GM18499 (cell line): ENCODE data around the gene SRL.
"Not testable (repeated sequence)": the region's sequence is repeated elsewhere in the genome, so short reads cannot be mapped to it uniquely, and the experiment has no call there.

Source experiments
- ATAC-seq: cut with Tn5 transposase; IDR thresholded peaks from one replicate; pipeline ENCODE4 v1.9.1; 2021; ENCODE audit warnings: moderate number of reproducible peaks; ENCODE audit not compliant: insufficient read depth, unreplicated experiment

SRL gene

GRCh38 chr16:4175849-4176248 is 66.0 kb downstream of the SRL start:
- no peak for ATAC-seq

- ATAC-seq, result no peak
These were observed 69.8 kb downstream of the SRL start for GRCh38 chr16:4172070-4172469.

GRCh38 chr16:4169415-4169814 is 72.5 kb downstream of the SRL start:
- no peak for ATAC-seq

GRCh38 chr16:4166821-4167220 is 75.1 kb downstream of the SRL start:
- ATAC-seq, result no peak

GRCh38 chr16:4160658-4161430 is 81.0 kb downstream of the SRL start:
- ATAC-seq, result no peak

- ATAC-seq, result no peak
These were observed 82.2 kb downstream of the SRL start for GRCh38 chr16:4159726-4160125.

GRCh38 chr16:4158143-4159093 is 83.5 kb downstream of the SRL start:
- no peak for ATAC-seq

GRCh38 chr16:4157376-4157825 is 84.5 kb downstream of the SRL start:
- ATAC-seq, result no peak

- not testable (repeated sequence) for ATAC-seq
These were observed 85.4 kb downstream of the SRL start for GRCh38 chr16:4156503-4156902.

GRCh38 chr16:4153364-4153763 is 88.5 kb downstream of the SRL start:
- not testable (repeated sequence) for ATAC-seq

- no peak for ATAC-seq
These were observed 89.6 kb downstream of the SRL start for GRCh38 chr16:4152267-4152666.

- ATAC-seq, result no peak
These were observed 94.6 kb downstream of the SRL start for GRCh38 chr16:4147236-4147635.

- no peak for ATAC-seq
These were observed 99.6 kb downstream of the SRL start for GRCh38 chr16:4142268-4142667.

- ATAC-seq, result no peak
These were observed 100.3 kb downstream of the SRL start for GRCh38 chr16:4141604-4142003.

- no peak for ATAC-seq
These were observed 101.2 kb downstream of the SRL start for GRCh38 chr16:4140652-4141051.

GRCh38 chr16:4139968-4140367 is 101.9 kb downstream of the SRL start:
- no peak for ATAC-seq
